H9 (cell line): Measurements from ENCODE around the gene C1QTNF1. TPM values are rescaled to one million over a fixed set of nuclear protein-coding genes. Genes with fewer than 3 reads are reported as not detected.

Experiments used
- DNase-seq: peaks from one replicate; pipeline ENCODE4 v3.0.0-alpha.2; 2017
- H2AFZ ChIP-seq: one replicate; pipeline ENCODE4 v1.6.1; 2013; ENCODE audit warnings: mild to moderate bottlenecking, low read length, control low read depth, moderate library complexity
- H2AK5ac ChIP-seq: 2 replicates; pipeline ENCODE4 v1.6.1; 2013; ENCODE audit warnings: low read length, control low read depth, mixed read lengths; ENCODE audit not compliant: insufficient read length
- H2BK120ac ChIP-seq: one replicate; pipeline ENCODE4 v1.6.1; 2013; ENCODE audit warnings: low read depth, mild to moderate bottlenecking, low read length, control low read depth, inconsistent platforms; ENCODE audit not compliant: poor library complexity, severe bottlenecking
- H2BK12ac ChIP-seq: 2 replicates; pipeline ENCODE4 v1.6.1; 2013; ENCODE audit warnings: low read length, control low read depth, mixed read lengths, low read depth; ENCODE audit not compliant: insufficient read length
- H2BK15ac ChIP-seq: 2 replicates; pipeline ENCODE4 v1.6.1; 2013; ENCODE audit warnings: low read depth, low read length, control low read depth
- H2BK20ac ChIP-seq: one replicate; pipeline ENCODE4 v1.6.1; 2013; ENCODE audit warnings: low read depth, mild to moderate bottlenecking, low read length, control low read depth, inconsistent platforms; ENCODE audit not compliant: poor library complexity, severe bottlenecking
- H2BK5ac ChIP-seq: 2 replicates; pipeline ENCODE4 v1.6.1; 2013; ENCODE audit warnings: low read length, control low read depth, mixed read lengths; ENCODE audit not compliant: insufficient read length
- H3K14ac ChIP-seq: 2 replicates; pipeline ENCODE4 v1.6.1; 2013; ENCODE audit warnings: low read length, control low read depth; ENCODE audit not compliant: insufficient read depth
- H3K18ac ChIP-seq: 2 replicates; pipeline ENCODE4 v1.6.1; 2013; ENCODE audit warnings: low read depth, mild to moderate bottlenecking, mixed read lengths, low read length, control low read depth; ENCODE audit not compliant: insufficient read length
- H3K23ac ChIP-seq: 2 replicates; pipeline ENCODE4 v1.6.1; 2013; ENCODE audit warnings: low read length, control low read depth, mixed read lengths, low read depth; ENCODE audit not compliant: insufficient read length
- H3K23me2 ChIP-seq: 2 replicates; pipeline ENCODE4 v1.6.1; 2013; ENCODE audit warnings: low read depth, mild to moderate bottlenecking, mixed read lengths, low read length, control low read depth; ENCODE audit not compliant: insufficient read length, poor library complexity, severe bottlenecking
- H3K27ac ChIP-seq: 2 replicates; pipeline ENCODE4 v1.5.1; 2013; ENCODE audit warnings: low read length, control low read depth, mixed read lengths, low read depth; ENCODE audit not compliant: insufficient read length
- H3K27me3 ChIP-seq: 2 replicates; pipeline ENCODE4 v1.6.1; 2013; ENCODE audit warnings: low read length, control low read depth, inconsistent platforms; ENCODE audit not compliant: insufficient read depth
- H3K4ac ChIP-seq: 2 replicates; pipeline ENCODE4 v1.6.1; 2013; ENCODE audit warnings: low read depth, mild to moderate bottlenecking, control low read depth, inconsistent platforms, low read length, moderate library complexity
- H3K4me1 ChIP-seq: 2 replicates; pipeline ENCODE4 v1.6.1; 2013; ENCODE audit warnings: low read length, control low read depth, inconsistent platforms; ENCODE audit not compliant: insufficient read depth
- H3K4me2 ChIP-seq: 2 replicates; pipeline ENCODE4 v1.6.1; 2013; ENCODE audit warnings: low read length, control low read depth, mixed read lengths; ENCODE audit not compliant: insufficient read length, insufficient read depth
- H3K56ac ChIP-seq: 2 replicates; pipeline ENCODE4 v1.6.1; 2013; ENCODE audit warnings: low read depth, mild to moderate bottlenecking, mixed read lengths, low read length, control low read depth; ENCODE audit not compliant: insufficient read length
- H3K79me1 ChIP-seq: 2 replicates; pipeline ENCODE4 v1.6.1; 2013; ENCODE audit warnings: low read depth, mild to moderate bottlenecking, moderate library complexity, low read length, control low read depth, inconsistent platforms; ENCODE audit not compliant: insufficient read depth, poor library complexity, severe bottlenecking
- H3K79me2 ChIP-seq: 2 replicates; pipeline ENCODE4 v1.6.1; 2013; ENCODE audit warnings: low read length, control low read depth, inconsistent platforms; ENCODE audit not compliant: insufficient read depth
- H3K9ac ChIP-seq: 2 replicates; pipeline ENCODE4 v1.6.1; 2013; ENCODE audit warnings: low read length, control low read depth, mixed read lengths; ENCODE audit not compliant: insufficient read length; ENCODE audit errors: extremely low read depth
- H3K9me3 ChIP-seq: one replicate; pipeline ENCODE4 v1.6.1; 2013; ENCODE audit warnings: low read depth, low read length, inconsistent platforms; ENCODE audit not compliant: control insufficient read depth
- H3T11ph ChIP-seq: one replicate; pipeline ENCODE4 v1.6.1; 2013; ENCODE audit warnings: mild to moderate bottlenecking, low read length, control low read depth, inconsistent platforms
- H4K20me1 ChIP-seq: one replicate; pipeline ENCODE4 v1.6.1; 2013; ENCODE audit not compliant: control insufficient read depth, insufficient read length, insufficient read depth
- H4K5ac ChIP-seq: 2 replicates; pipeline ENCODE4 v1.6.1; 2013; ENCODE audit warnings: low read depth, mild to moderate bottlenecking, mixed read lengths, low read length, control low read depth; ENCODE audit not compliant: insufficient read length
- H4K8ac ChIP-seq: replicated peaks from 2 replicates; pipeline ENCODE4 v1.6.1; 2013; ENCODE audit warnings: low read length, control low read depth, mixed read lengths, low read depth; ENCODE audit not compliant: insufficient read length
- H4K91ac ChIP-seq: 2 replicates; pipeline ENCODE4 v1.6.1; 2013; ENCODE audit warnings: low read depth, mild to moderate bottlenecking, moderate library complexity, mixed read lengths, low read length, control low read depth; ENCODE audit not compliant: insufficient read length
- H3K27ac Mint-ChIP-seq, 3 experiments: 2 replicates in 2 of 3; 3 replicates in 1 of 3; pipeline ENCODE4 v1.8.0; 2020 to 2021; ENCODE audit warnings: mixed read lengths in 3 of 3, mild to moderate bottlenecking in 1 of 3, moderate library complexity in 1 of 3
- H3K27me3 Mint-ChIP-seq: 2 replicates; pipeline ENCODE4 v1.8.0; 2021; ENCODE audit warnings: low read depth, mild to moderate bottlenecking, moderate library complexity, mixed read lengths
- H3K36me3 Mint-ChIP-seq, 3 experiments: 2 replicates in 2 of 3; 3 replicates in 1 of 3; pipeline ENCODE4 v1.8.0; 2020 to 2021; ENCODE audit warnings: low read depth in 3 of 3, mixed read lengths in 3 of 3; ENCODE audit not compliant: insufficient read depth in 1 of 3
- H3K4me1 Mint-ChIP-seq, 2 experiments: 2 replicates each; pipeline ENCODE4 v1.8.0; 2020; ENCODE audit warnings: mixed read lengths in 2 of 2
- H3K4me3 Mint-ChIP-seq, 2 experiments: 2 replicates in 1 of 2; 3 replicates in 1 of 2; pipeline ENCODE4 v1.8.0; 2020 to 2021; ENCODE audit warnings: mild to moderate bottlenecking in 2 of 2, mixed read lengths in 2 of 2, moderate library complexity in 1 of 2
- H3K9me3 Mint-ChIP-seq, 2 experiments: 2 replicates in 1 of 2; 3 replicates in 1 of 2; pipeline ENCODE4 v1.8.0; 2020; ENCODE audit warnings: mild to moderate bottlenecking in 2 of 2, mixed read lengths in 2 of 2, moderate library complexity in 1 of 2
- CTCF ChIP-seq: fragments of 200-600 bp; sonication (generic); conservative IDR thresholded peaks from 3 replicates; pipeline ENCODE4 v1.8.0; 2021; ENCODE audit warnings: antibody characterized with exemption, mild to moderate bottlenecking
- WGBS: extraction: QIAGEN DNeasy Blood & Tissue Kit; methylation state at CpG from one replicate; pipeline ENCODE4 v1.1.7; 2013; ENCODE audit warnings: missing lambda C conversion rate, low lambda C conversion rate, mixed read lengths; ENCODE audit not compliant: insufficient read length; ENCODE audit errors: extremely low coverage; 5-methylcytosine and 5-hydroxymethylcytosine counted together
- total RNA-seq: library from RNA; stranded (reverse); gene quantifications from 2 replicates; pipeline ENCODE4 v1.2.1, GENCODE V29; 2021

Gene C1QTNF1
- total RNA-seq, 1 experiment from 2014 or later = 0.96 TPM

GRCh38 chr17:79052131-79052530, 28.2 kb downstream of the C1QTNF1 start:
- H3K23me2 ChIP-seq = no peaks in the 10 kb centered on the region
- H4K91ac ChIP-seq = no peak overlapping the region
- no peak overlapping the region for H3K27ac Mint-ChIP-seq
- H2AK5ac ChIP-seq = no peak overlapping the region
- H3K36me3 Mint-ChIP-seq = peaks cover 0 to 4% (median 3%) of the 10 kb centered on the region in 3 experiments; a peak in 2 of 7 replicates
- no peak overlapping the region for H2BK120ac ChIP-seq
- H3K4me3 Mint-ChIP-seq = no peak overlapping the region
- no peak overlapping the region for H4K5ac ChIP-seq
- H3K4ac ChIP-seq = no peak overlapping the region
- H2BK20ac ChIP-seq = no peak overlapping the region
- H3K9me3 ChIP-seq = no peaks in the 10 kb centered on the region
- no peak overlapping the region for H3K4me2 ChIP-seq
- no peaks in the 10 kb centered on the region for H3K4me1 ChIP-seq
- no peak overlapping the region for H3K18ac ChIP-seq
- H3K27me3 Mint-ChIP-seq = peaks cover 58% of the 10 kb centered on the region
- H2BK12ac ChIP-seq = no peak overlapping the region
- no peaks in the 10 kb centered on the region for H3K27me3 ChIP-seq
- no peak overlapping the region for H2AFZ ChIP-seq
- no peak overlapping the region for H3K23ac ChIP-seq
- H4K8ac ChIP-seq = no peak overlapping the region
- no peak overlapping the region for H2BK15ac ChIP-seq
- DNase-seq = no peak
- H4K20me1 ChIP-seq = no peaks in the 10 kb centered on the region
- H3K56ac ChIP-seq = no peak overlapping the region
- H3K79me2 ChIP-seq = no peaks in the 10 kb centered on the region
- H3K14ac ChIP-seq = no peak overlapping the region
- H3K9ac ChIP-seq = no peak overlapping the region
- peaks cover 29 to 30% of the 10 kb centered on the region in 2 experiments for H3K9me3 Mint-ChIP-seq
- H3K27ac ChIP-seq = no peak overlapping the region
- no CpG with 5 or more reads among the region's 1 CpG for WGBS
- no peaks in the 10 kb centered on the region for H3K4me1 Mint-ChIP-seq
- H3K79me1 ChIP-seq = no peaks in the 10 kb centered on the region
- H2BK5ac ChIP-seq = no peak overlapping the region
- no peak overlapping the region for H3T11ph ChIP-seq
- TF ChIP-seq CTCF = no peak
